Activated B cell treated with CpG ODN at 0.5 μM for 24 hours (primary cell): ENCODE results near the gene OBSL1. TPM values are rescaled to one million over a fixed set of nuclear protein-coding genes. Genes with fewer than 3 reads are reported as not detected.

Source experiments
- ATAC-seq: fragments of 200-7000 bp; cut with Tn5 transposase; one replicate; pipeline ENCODE4 v1.10.0; 2021; ENCODE audit warnings: low read depth, mild to moderate bottlenecking, moderate library complexity
- CTCF ChIA-PET: fragments of 350-600 bp; sonication (Branson Sonifier 250); formaldehyde crosslinking; loops from one replicate; lab custom pipeline; 2021; ENCODE audit warnings: antibody characterized with exemption; lab: Charles Lee
- POLR2A ChIA-PET: fragments of 350-600 bp; sonication (Branson Sonifier 250); formaldehyde crosslinking; loops from one replicate; lab custom pipeline; 2021; ENCODE audit warnings: antibody characterized with exemption; lab: Charles Lee
- DNase-seq: peaks from one replicate; pipeline ENCODE4 v3.0.0; 2022
- H3K27ac Mint-ChIP-seq: one replicate; pipeline ENCODE4 v1.8.0; 2020; ENCODE audit warnings: mixed read lengths
- H3K27me3 Mint-ChIP-seq: one replicate; pipeline ENCODE4 v1.8.0; 2021; ENCODE audit warnings: mixed read lengths
- H3K36me3 Mint-ChIP-seq: one replicate; pipeline ENCODE4 v1.8.0; 2021; ENCODE audit warnings: low read depth, mixed read lengths
- H3K4me1 Mint-ChIP-seq: one replicate; pipeline ENCODE4 v1.8.0; 2021; ENCODE audit warnings: mixed read lengths
- H3K4me3 Mint-ChIP-seq: one replicate; pipeline ENCODE4 v1.8.0; 2020; ENCODE audit warnings: mild to moderate bottlenecking, mixed read lengths
- H3K9me3 Mint-ChIP-seq: one replicate; pipeline ENCODE4 v1.8.0; 2020; ENCODE audit warnings: mixed read lengths
- CTCF ChIP-seq: fragments of 200-600 bp; IDR thresholded peaks from one replicate; pipeline ENCODE4 v1.8.0; 2022; ENCODE audit warnings: antibody characterized with exemption, mild to moderate bottlenecking
- intact Hi-C: fragments of 100-400 bp; cut with micrococcal nuclease; formaldehyde crosslinking; loops from one replicate; pipeline ENCODE4 v1.15.1; 2024
- total RNA-seq: library from RNA; stranded (reverse); gene quantifications from 2 replicates; pipeline ENCODE4 v1.2.3, GENCODE V29; 2022

The OBSL1 gene
- total RNA-seq, 1 donor from 2014 or later: not detected

- ChIA-PET POLR2A (no interaction called here), CTCF (no interaction called here)
- intact Hi-C loops: no loop called here
- Mint-ChIP-seq H3K4me3 (no peak overlapping the region), H3K4me1 (no peaks in the 10 kb centered on the region), H3K36me3 (no peaks in the 10 kb centered on the region), H3K9me3 (no peaks in the 10 kb centered on the region), H3K27ac (no peak overlapping the region), H3K27me3 (peaks cover 43% of the 10 kb centered on the region)
- ATAC-seq (no peak), DNase-seq (no peak)
- no peak for TF ChIP-seq CTCF
Measured at GRCh38 chr2:219566640-219567039, 4.7 kb downstream of the OBSL1 start.

- intact Hi-C loops: no loop called here
- TF ChIP-seq CTCF: no peak
- POLR2A ChIA-PET: no interaction called here
- H3K36me3 Mint-ChIP-seq: no peaks in the 10 kb centered on the region
- no peaks in the 10 kb centered on the region for H3K4me1 Mint-ChIP-seq
- H3K9me3 Mint-ChIP-seq: no peaks in the 10 kb centered on the region
- no peak overlapping the region for H3K27ac Mint-ChIP-seq
- ATAC-seq (no peak), DNase-seq (no peak)
- CTCF ChIA-PET: no interaction called here
- H3K27me3 Mint-ChIP-seq: peaks cover 46% of the 10 kb centered on the region
- no peak overlapping the region for H3K4me3 Mint-ChIP-seq
Measured at GRCh38 chr2:219565130-219566080, 5.9 kb downstream of the OBSL1 start.

GRCh38 chr2:219563271-219563928, 7.9 kb downstream of the OBSL1 start:
- no peak for ATAC-seq
- no peaks in the 10 kb centered on the region for H3K36me3 Mint-ChIP-seq
- ChIA-PET POLR2A (no interaction called here), CTCF (no interaction called here)
- H3K27me3 Mint-ChIP-seq: peaks cover 37% of the 10 kb centered on the region
- intact Hi-C loops: no loop called here
- H3K27ac Mint-ChIP-seq: no peak overlapping the region
- no peaks in the 10 kb centered on the region for H3K9me3 Mint-ChIP-seq
- DNase-seq: no peak
- no peaks in the 10 kb centered on the region for H3K4me1 Mint-ChIP-seq
- no peak for TF ChIP-seq CTCF
- H3K4me3 Mint-ChIP-seq: no peak overlapping the region

- Mint-ChIP-seq H3K36me3 (no peaks in the 10 kb centered on the region), H3K9me3 (no peaks in the 10 kb centered on the region), H3K4me3 (no peak overlapping the region), H3K27ac (no peak overlapping the region), H3K4me1 (no peaks in the 10 kb centered on the region), H3K27me3 (peaks cover 29% of the 10 kb centered on the region)
- no peak for TF ChIP-seq CTCF
- DNase-seq (no peak), ATAC-seq (no peak)
- ChIA-PET CTCF (no interaction called here), POLR2A (no interaction called here)
- intact Hi-C loops: no loop called here
Measured at GRCh38 chr2:219562049-219563020, 9.0 kb downstream of the OBSL1 start.
